ENCODE data around the gene KIAA1210. TPM values are rescaled to one million over a fixed set of nuclear protein-coding genes. Genes with fewer than 3 reads are reported as not detected.

Gene KIAA1210
- under 1 TPM in 4 of 9 donors, not detected in 5; 0.02 to 0.14 (median 0.08) TPM for total RNA-seq
- polyA plus RNA-seq = under 1 TPM in 1 of 2 donors, not detected in 1; 0.04 TPM
- long read RNA-seq, donor 1 = 0 reads
- long read RNA-seq, donor 2 = 0 reads
- long read RNA-seq, donor 3 = 0 reads

DNA sequence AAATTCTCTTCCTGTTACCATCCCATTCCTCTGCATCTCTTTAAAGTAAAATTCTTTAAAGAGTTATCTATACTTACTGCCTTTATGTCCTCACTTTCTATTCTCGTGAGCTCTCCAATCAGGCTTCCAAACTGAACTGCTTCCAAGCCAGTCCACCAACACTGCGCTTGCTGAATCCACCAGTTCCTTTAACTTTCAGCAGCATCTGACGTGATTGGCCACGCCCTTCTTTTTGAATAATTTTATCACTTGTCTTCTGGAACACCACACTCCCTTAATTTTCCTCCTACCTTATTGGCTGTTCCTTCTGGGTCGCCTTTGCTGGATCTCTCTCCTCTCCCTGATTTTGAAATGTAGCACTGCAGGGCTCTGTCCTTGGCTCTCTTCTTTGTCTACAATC, at the start of gene KIAA1210:
Gene KIAA1210, minus strand, starts transcription at position 163 of the 400 bp plus-strand sequence. CDS start 4,170 bp downstream, outside the sequence.
- no peak within 1 kb of the TSS for H3K4me3 ChIP-seq
- H3K27ac ChIP-seq = no peak within 1 kb of the TSS
- DNase-seq (no peak), ATAC-seq (no peak)
- H3K27me3 ChIP-seq = peaks cover 0 to 8% (median 0%) of the 10 kb centered on the region in 9 donors
- TF ChIP-seq, protein P1, sequence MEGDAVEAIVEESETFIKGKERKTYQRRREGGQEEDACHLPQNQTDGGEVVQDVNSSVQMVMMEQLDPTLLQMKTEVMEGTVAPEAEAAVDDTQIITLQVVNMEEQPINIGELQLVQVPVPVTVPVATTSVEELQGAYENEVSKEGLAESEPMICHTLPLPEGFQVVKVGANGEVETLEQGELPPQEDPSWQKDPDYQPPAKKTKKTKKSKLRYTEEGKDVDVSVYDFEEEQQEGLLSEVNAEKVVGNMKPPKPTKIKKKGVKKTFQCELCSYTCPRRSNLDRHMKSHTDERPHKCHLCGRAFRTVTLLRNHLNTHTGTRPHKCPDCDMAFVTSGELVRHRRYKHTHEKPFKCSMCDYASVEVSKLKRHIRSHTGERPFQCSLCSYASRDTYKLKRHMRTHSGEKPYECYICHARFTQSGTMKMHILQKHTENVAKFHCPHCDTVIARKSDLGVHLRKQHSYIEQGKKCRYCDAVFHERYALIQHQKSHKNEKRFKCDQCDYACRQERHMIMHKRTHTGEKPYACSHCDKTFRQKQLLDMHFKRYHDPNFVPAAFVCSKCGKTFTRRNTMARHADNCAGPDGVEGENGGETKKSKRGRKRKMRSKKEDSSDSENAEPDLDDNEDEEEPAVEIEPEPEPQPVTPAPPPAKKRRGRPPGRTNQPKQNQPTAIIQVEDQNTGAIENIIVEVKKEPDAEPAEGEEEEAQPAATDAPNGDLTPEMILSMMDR (IDR thresholded peaks at IDR 0.05) = no peak
- no peak for TF ChIP-seq POLR2A (IDR thresholded peaks at IDR 0.05)
- intact Hi-C loops (cut with DNase I) = loop anchor here in 1 of 10 donors (10.0 kb wide), 1 partner anchor 87 kb away; no protein-coding TSS in a partner anchor
- WGBS, 4 donors = 33 to 60% (median 46%) methylated on average over 5 of the region's 5 CpGs
- H3K36me3 ChIP-seq = no peaks in the 10 kb centered on the region
- H3K9me3 ChIP-seq = no peaks in the 10 kb centered on the region
- H3K4me1 ChIP-seq = no peaks in the 10 kb centered on the region

DNA sequence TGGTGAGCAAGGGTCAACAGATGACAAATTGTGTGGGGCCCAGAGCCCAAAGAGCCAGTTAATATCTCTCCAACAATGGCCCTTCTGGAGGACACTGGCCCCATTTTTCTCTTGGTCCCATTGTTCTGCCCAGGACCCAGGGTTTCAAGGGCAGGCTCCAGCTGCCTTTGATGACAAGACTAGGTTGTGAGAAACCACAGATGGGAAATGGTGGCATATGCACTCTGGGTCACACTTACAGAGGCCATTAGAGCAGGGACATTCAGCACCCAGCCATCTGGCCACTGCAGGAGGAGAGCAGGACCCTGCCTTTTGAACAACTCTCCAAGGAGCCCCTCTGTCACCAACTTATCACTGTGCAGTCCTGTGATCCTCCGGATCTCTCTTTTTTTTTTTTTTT, 49.7 kb upstream of the KIAA1210 start:
- Histone ChIP-seq H3K27ac (no peak overlapping the region), H3K36me3 (no peaks in the 10 kb centered on the region), H3K4me1 (no peaks in the 10 kb centered on the region), H3K4me3 (no peak overlapping the region), H3K27me3 (peaks cover 0 to 10% (median 0%) of the 10 kb centered on the region in 9 donors), H3K9me3 (no peaks in the 10 kb centered on the region)
- intact Hi-C loops (cut with DNase I) = no loop called here
- ATAC-seq (no peak), DNase-seq (no peak)
- 0 to 79% (median 20%) methylated on average over 1 of the region's 1 CpG for WGBS, 4 donors
- TF ChIP-seq, protein P1 (IDR thresholded peaks at IDR 0.05) = no peak
- TF ChIP-seq POLR2A (IDR thresholded peaks at IDR 0.05) = no peak

DNA sequence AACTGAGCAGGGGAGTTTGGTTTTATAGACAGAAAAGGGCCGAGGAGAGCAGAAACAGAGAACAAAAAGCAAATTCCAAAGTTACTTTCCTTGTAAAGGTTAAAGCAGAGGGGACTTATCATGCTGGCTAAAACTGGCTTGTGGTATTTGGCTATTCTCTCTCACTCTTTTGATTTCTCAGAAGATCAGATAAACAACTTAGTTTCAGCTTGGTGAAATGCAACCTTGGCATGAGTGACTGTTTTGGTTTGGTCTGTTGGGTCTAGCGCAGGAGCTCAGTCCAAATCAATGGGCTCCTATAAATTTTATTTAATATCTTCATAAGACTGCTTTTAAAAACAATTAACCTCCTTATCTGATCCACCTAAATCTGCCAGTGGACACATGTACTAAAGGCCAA, 47.3 kb upstream of the KIAA1210 start:
- no peaks in the 10 kb centered on the region for H3K9me3 ChIP-seq
- DNase-seq (no peak), ATAC-seq (no peak)
- WGBS, 4 donors = 63 to 89% (median 74%) methylated on average over 2 of the region's 2 CpGs
- no peaks in the 10 kb centered on the region for H3K4me1 ChIP-seq
- no peaks in the 10 kb centered on the region for H3K36me3 ChIP-seq
- intact Hi-C loops (cut with DNase I) = no loop called here
- H3K27ac ChIP-seq = no peak overlapping the region
- no peak overlapping the region for H3K4me3 ChIP-seq
- TF ChIP-seq, protein P1 (IDR thresholded peaks at IDR 0.05) = no peak
- TF ChIP-seq POLR2A (IDR thresholded peaks at IDR 0.05) = no peak
- peaks cover 0 to 10% (median 0%) of the 10 kb centered on the region in 9 donors for H3K27me3 ChIP-seq

DNA sequence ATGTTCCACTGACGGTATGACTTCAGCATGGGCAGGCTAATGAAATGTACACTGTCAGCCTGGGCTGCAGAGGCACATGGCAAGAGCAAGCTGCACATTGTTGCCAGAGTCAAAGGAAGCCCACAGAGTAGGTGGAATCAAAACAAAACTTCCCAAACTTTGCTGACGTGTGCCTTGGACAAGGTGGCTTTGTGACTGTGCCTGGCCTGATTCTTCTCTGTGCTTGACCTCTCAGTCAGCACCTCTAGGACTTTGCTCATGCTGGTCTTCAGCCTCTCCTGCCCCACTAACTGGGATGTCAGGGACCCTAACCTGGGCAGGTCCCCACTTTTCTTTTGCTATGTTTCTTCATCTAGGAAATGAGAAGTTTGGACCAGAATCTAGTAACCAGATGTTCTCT, 40.5 kb upstream of the KIAA1210 start:
- intact Hi-C loops (cut with DNase I) = no loop called here
- H3K4me1 ChIP-seq = no peaks in the 10 kb centered on the region
- no peak overlapping the region for H3K27ac ChIP-seq
- peaks cover 0 to 6% (median 0%) of the 10 kb centered on the region in 9 donors for H3K27me3 ChIP-seq
- TF ChIP-seq POLR2A (IDR thresholded peaks at IDR 0.05) = no peak
- TF ChIP-seq, protein P1 (IDR thresholded peaks at IDR 0.05) = no peak
- 31 to 39% (median 38%) methylated on average over 2 of the region's 2 CpGs for WGBS, 4 donors
- H3K4me3 ChIP-seq = no peak overlapping the region
- no peaks in the 10 kb centered on the region for H3K36me3 ChIP-seq
- H3K9me3 ChIP-seq = no peaks in the 10 kb centered on the region
- ATAC-seq = no peak
- no peak for DNase-seq

All from heart left ventricle (tissue), 16 donors.